DND-41 (cell line): ENCODE results near the gene SLC25A15.
"Not testable (repeated sequence)": the region's sequence is repeated elsewhere in the genome, so short reads cannot be mapped to it uniquely, and the experiment has no call there.

Experiments
- ATAC-seq: fragments of 200-7000 bp; cut with Tn5 transposase; 3 replicates; pipeline ENCODE4 v1.9.1; 2021; ENCODE audit warnings: low read depth; ENCODE audit not compliant: insufficient read depth
- DNase-seq: peaks from one replicate; pipeline ENCODE4 v3.0.0-alpha.2; 2020
- H2AFZ ChIP-seq: 2 replicates; pipeline ENCODE4 v1.6.0; 2012; ENCODE audit warnings: low read depth, low read length
- H3K27ac ChIP-seq: 2 replicates; pipeline ENCODE4 v1.5.1; 2012; ENCODE audit warnings: low read length, inconsistent platforms
- H3K27me3 ChIP-seq: fragments of 200-600 bp; sonication (generic); 2 replicates; pipeline ENCODE4 v1.6.0; 2012; ENCODE audit warnings: low read length, mild to moderate bottlenecking, inconsistent platforms; ENCODE audit not compliant: insufficient read depth, poor library complexity
- H3K36me3 ChIP-seq: 2 replicates; pipeline ENCODE4 v1.5.1; 2012; ENCODE audit warnings: low read length, inconsistent platforms; ENCODE audit not compliant: insufficient read depth
- H3K4me1 ChIP-seq: 2 replicates; pipeline ENCODE4 v1.5.1; 2012; ENCODE audit warnings: mild to moderate bottlenecking, low read length; ENCODE audit not compliant: insufficient read depth
- H3K4me2 ChIP-seq: 2 replicates; pipeline ENCODE4 v1.6.0; 2012; ENCODE audit warnings: mild to moderate bottlenecking, moderate library complexity, low read length, inconsistent platforms; ENCODE audit not compliant: insufficient read depth
- H3K4me3 ChIP-seq, 2 experiments: fragments of 200-600 bp in 1 of 2; shearing (Covaris generic) in 1 of 2; 2 replicates each; pipeline ENCODE4 v1.5.1; 2012 to 2016; ENCODE audit warnings: inconsistent platforms in 2 of 2, low read length in 2 of 2, mild to moderate bottlenecking in 2 of 2, low read depth in 1 of 2, moderate library complexity in 1 of 2
- H3K79me2 ChIP-seq: 2 replicates; pipeline ENCODE4 v1.6.0; 2012; ENCODE audit warnings: low read length, inconsistent platforms; ENCODE audit not compliant: insufficient read depth
- H3K9ac ChIP-seq: 2 replicates; pipeline ENCODE4 v1.6.0; 2012; ENCODE audit warnings: low read depth, mild to moderate bottlenecking, inconsistent platforms, low read length, moderate library complexity
- H3K9me3 ChIP-seq: 2 replicates; pipeline ENCODE4 v1.5.1; 2012; ENCODE audit warnings: low read length, moderate library complexity, mild to moderate bottlenecking, inconsistent platforms; ENCODE audit not compliant: insufficient read depth, severe bottlenecking
- H4K20me1 ChIP-seq: 2 replicates; pipeline ENCODE4 v1.6.0; 2012; ENCODE audit warnings: low read length; ENCODE audit not compliant: insufficient read depth
- EZH2 ChIP-seq: IDR thresholded peaks from 3 replicates; pipeline ENCODE4 v1.6.1; 2012; ENCODE audit warnings: borderline replicate concordance, low read depth, mild to moderate bottlenecking, moderate library complexity, low read length, inconsistent platforms; ENCODE audit not compliant: severe bottlenecking
- TF ChIP-seq, protein P1 (sequence below): IDR thresholded peaks from 2 replicates; pipeline ENCODE4 v1.5.1; 2012; ENCODE audit warnings: borderline replicate concordance, low read length, moderate library complexity, mild to moderate bottlenecking; ENCODE audit not compliant: poor library complexity, severe bottlenecking; ENCODE audit errors: extremely low read depth

The SLC25A15 gene

DNA sequence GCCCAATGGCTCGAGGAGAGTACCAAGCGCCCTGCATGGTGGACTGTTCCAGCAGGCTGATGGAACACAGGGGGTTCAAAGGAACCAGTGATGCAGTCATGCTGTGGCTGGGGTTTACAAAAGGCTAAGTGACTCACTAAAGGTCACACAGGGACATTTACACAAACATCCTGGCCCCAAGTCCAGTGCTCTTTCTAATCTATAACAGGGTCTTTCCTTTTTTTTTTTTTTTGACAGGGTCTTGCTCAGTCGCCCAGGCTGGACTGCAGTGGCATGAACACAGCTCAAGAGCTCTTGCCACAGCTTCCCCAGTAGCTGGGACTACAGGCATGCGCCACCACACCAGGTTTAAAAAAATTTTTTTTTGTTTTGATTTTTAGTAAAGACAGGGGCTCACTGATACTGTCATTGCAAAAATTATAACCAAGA, 2.8 kb upstream of the SLC25A15 start:
- H3K4me3 ChIP-seq, result no peak overlapping the region
- H3K27ac ChIP-seq, result no peak overlapping the region
- H3K4me1 ChIP-seq, result peaks cover 29% of the 10 kb centered on the region
- no peaks in the 10 kb centered on the region for H3K27me3 ChIP-seq
- no peaks in the 10 kb centered on the region for H3K36me3 ChIP-seq
- no peak overlapping the region for H3K4me2 ChIP-seq
- H3K9me3 ChIP-seq, result no peaks in the 10 kb centered on the region
- no peaks in the 10 kb centered on the region for H4K20me1 ChIP-seq
- peaks cover 27% of the 10 kb centered on the region for H3K79me2 ChIP-seq
- no peak overlapping the region for H2AFZ ChIP-seq
- H3K9ac ChIP-seq, result no peak overlapping the region
- TF ChIP-seq, protein P1, sequence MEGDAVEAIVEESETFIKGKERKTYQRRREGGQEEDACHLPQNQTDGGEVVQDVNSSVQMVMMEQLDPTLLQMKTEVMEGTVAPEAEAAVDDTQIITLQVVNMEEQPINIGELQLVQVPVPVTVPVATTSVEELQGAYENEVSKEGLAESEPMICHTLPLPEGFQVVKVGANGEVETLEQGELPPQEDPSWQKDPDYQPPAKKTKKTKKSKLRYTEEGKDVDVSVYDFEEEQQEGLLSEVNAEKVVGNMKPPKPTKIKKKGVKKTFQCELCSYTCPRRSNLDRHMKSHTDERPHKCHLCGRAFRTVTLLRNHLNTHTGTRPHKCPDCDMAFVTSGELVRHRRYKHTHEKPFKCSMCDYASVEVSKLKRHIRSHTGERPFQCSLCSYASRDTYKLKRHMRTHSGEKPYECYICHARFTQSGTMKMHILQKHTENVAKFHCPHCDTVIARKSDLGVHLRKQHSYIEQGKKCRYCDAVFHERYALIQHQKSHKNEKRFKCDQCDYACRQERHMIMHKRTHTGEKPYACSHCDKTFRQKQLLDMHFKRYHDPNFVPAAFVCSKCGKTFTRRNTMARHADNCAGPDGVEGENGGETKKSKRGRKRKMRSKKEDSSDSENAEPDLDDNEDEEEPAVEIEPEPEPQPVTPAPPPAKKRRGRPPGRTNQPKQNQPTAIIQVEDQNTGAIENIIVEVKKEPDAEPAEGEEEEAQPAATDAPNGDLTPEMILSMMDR, result no peak
- TF ChIP-seq EZH2, result no peak
- no peak for DNase-seq
- ATAC-seq, result no peak

DNA sequence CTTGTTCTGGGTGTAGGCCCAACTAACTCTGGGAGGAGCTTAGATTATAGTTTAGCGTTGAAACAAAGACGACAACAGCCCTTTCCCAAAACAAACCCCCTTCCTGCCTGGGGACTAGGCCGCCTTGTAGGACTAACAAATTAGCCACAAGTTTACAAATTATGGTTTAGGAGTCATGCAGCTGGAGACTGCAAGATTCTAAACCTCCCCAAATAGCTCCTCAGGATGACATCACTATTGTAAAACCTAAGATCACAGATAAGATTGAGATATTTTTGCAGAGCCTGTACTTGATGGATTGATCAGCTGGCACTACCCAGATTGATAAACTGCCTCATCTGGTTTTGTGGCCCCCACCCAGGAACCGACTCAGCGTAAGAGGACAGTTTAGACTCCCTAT, 2.3 kb upstream of the SLC25A15 start:
- no peaks in the 10 kb centered on the region for H4K20me1 ChIP-seq
- TF ChIP-seq, protein P1, result no peak
- no peak for TF ChIP-seq EZH2
- no peak overlapping the region for H2AFZ ChIP-seq
- H3K9ac ChIP-seq, result no peak overlapping the region
- H3K27me3 ChIP-seq, result no peaks in the 10 kb centered on the region
- no peak for ATAC-seq
- H3K4me3 ChIP-seq, result no peak overlapping the region
- H3K27ac ChIP-seq, result no peak overlapping the region
- no peaks in the 10 kb centered on the region for H3K9me3 ChIP-seq
- no peak overlapping the region for H3K4me2 ChIP-seq
- H3K79me2 ChIP-seq, result peaks cover 32% of the 10 kb centered on the region
- no peaks in the 10 kb centered on the region for H3K36me3 ChIP-seq
- peaks cover 29% of the 10 kb centered on the region for H3K4me1 ChIP-seq
- peak; percentile 27 for DNase-seq

DNA sequence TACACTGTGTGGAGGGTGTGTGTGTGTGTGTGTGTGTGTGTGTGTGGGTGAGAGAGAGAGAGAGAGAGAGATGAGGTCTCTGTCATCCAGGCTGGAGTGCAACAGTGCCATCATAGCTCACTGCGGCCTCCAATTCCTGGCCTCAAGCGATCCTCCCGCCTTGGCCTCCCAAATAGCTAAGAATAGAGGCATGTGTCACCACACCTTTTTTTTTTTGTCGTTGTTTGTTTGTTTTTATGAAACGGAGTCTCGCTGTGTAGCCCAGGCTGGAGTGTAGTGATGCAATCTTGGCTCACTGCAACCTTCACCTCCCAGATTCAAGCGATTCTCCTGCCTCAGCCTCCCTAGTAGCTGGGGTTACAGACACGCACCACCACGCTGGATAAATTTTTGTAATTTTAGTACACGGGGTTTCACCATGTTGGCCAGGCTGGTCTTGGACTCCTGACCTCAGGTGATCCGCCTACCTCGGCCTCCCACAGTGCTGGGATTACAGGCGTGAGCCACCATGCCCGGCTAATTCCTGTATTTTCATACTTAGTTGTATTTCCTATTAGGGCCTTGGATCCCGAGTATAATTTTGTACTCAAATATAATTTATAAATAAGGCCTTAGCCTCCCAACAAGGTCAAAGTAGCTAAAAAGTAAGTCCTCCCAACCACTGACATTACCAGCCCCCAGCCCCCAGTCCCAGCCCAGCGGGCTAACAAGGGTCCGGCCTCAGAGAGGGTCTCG, 704 bp upstream of the SLC25A15 start:
- H3K4me1 ChIP-seq, result peaks cover 29% of the 10 kb centered on the region
- peak overlapping the region; percentile 63 to 73 for H3K4me3 ChIP-seq
- peak overlapping the region; percentile 90 for H3K4me2 ChIP-seq
- peak; percentile 2; the same call in 1 of the 3 replicates for ATAC-seq
- H3K27ac ChIP-seq, result peak overlapping the region; percentile 80
- peak; percentile 18 for DNase-seq
- peaks cover 11% of the 10 kb centered on the region for H3K36me3 ChIP-seq
- H3K27me3 ChIP-seq, H3K9me3 ChIP-seq, H4K20me1 ChIP-seq: not testable (repeated sequence)
- H2AFZ ChIP-seq, result peak overlapping the region; percentile 84
- H3K9ac ChIP-seq, result peak overlapping the region; percentile 92
- H3K79me2 ChIP-seq, result peaks cover 38% of the 10 kb centered on the region

DNA sequence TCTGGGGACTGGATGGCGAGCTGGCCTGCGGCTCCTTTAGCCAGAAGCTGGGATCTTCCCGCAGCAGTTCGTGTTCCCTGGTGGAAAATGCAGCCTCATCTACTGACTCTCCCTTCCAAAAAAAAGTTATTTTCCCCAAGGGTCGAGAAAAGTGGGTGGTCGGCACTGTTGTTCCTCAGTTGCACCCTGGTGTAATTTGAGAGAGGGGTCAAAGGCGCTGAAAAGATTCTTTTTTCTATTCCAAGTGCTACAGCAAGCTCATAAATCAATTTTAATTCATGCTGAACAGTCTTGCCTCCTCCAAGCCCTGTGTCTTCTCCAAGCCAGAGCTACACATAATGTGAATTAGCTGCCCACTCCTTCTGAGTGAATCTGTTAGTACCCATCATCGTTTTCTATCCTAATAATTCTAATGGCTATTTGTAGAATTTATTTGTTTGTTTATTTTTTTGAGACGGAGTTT, 774 bp downstream of the SLC25A15 start:
- peaks cover 29% of the 10 kb centered on the region for H3K4me1 ChIP-seq
- H3K27ac ChIP-seq, result peak overlapping the region; percentile 80
- peaks cover 22% of the 10 kb centered on the region for H3K36me3 ChIP-seq
- peak overlapping the region; percentile 90 for H3K4me2 ChIP-seq
- DNase-seq (no peak), ATAC-seq (no peak)
- no peaks in the 10 kb centered on the region for H3K9me3 ChIP-seq
- peak overlapping the region; percentile 84 for H2AFZ ChIP-seq
- TF ChIP-seq EZH2, result no peak
- TF ChIP-seq, protein P1, result no peak
- no peaks in the 10 kb centered on the region for H4K20me1 ChIP-seq
- peak overlapping the region; percentile 63 to 73; a peak in 3 of 4 replicates for H3K4me3 ChIP-seq
- peaks cover 39% of the 10 kb centered on the region for H3K79me2 ChIP-seq
- H3K27me3 ChIP-seq, result no peaks in the 10 kb centered on the region
- peak overlapping the region; percentile 92 for H3K9ac ChIP-seq
